ENCODE measurements around the gene UGT1A6. TPM values are rescaled to one million over a fixed set of nuclear protein-coding genes. Genes with fewer than 3 reads are reported as not detected.

Gene UGT1A6
- total and polyA plus RNA-seq, 8 donors: 0.05 to 0.69 TPM; not detected in 6

DNA sequence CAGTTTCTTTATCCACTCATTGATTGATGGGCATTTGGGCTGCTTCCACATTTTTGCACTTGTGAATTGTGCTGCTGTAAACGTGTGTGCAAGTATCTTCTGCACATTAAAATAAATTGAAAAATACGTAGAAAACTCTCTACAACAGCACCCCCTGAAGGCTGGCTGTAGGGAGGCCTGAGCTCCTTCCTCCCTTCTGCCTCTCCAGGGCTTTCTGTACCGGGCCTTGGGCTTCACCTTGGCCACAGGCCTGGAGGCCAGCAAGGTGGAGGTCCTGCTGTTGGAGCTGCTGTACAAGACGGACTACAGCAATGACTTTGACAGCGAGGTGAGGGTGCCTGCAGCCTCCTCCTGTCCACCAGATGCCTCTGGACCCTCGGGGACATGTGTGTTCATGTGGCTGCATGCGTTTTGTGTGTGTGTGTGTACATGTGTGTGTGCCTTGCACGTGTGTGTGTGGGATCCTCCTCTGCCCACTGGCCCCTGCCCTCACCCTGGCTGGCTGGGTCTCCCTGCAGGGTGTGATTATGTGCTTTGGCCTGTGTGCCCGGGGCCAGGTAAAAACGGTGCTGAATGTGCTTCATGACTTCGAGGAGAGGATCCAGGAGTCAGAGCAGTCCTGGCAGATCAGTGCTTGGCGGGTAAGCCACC lies 114.7 kb downstream of the UGT1A6 start:
- Histone ChIP-seq H3K9me3 (no peaks in the 10 kb centered on the region), H3K36me3 (no peaks in the 10 kb centered on the region), H3K27me3 (no peaks in the 10 kb centered on the region), H3K27ac (no peak overlapping the region), H3K4me3 (no peak overlapping the region), H3K4me1 (no peaks in the 10 kb centered on the region)
- WGBS, 2 donors: 55 to 62% methylated on average over 12 of the region's 12 CpGs
- no peak for FAIRE-seq
- intact Hi-C loops (cut with DNase I): no loop called here
- peak in 3 of 6 donors; percentile 2 to 39 (median 29) for DNase-seq
- no peak for ATAC-seq
- TF ChIP-seq, protein P1, sequence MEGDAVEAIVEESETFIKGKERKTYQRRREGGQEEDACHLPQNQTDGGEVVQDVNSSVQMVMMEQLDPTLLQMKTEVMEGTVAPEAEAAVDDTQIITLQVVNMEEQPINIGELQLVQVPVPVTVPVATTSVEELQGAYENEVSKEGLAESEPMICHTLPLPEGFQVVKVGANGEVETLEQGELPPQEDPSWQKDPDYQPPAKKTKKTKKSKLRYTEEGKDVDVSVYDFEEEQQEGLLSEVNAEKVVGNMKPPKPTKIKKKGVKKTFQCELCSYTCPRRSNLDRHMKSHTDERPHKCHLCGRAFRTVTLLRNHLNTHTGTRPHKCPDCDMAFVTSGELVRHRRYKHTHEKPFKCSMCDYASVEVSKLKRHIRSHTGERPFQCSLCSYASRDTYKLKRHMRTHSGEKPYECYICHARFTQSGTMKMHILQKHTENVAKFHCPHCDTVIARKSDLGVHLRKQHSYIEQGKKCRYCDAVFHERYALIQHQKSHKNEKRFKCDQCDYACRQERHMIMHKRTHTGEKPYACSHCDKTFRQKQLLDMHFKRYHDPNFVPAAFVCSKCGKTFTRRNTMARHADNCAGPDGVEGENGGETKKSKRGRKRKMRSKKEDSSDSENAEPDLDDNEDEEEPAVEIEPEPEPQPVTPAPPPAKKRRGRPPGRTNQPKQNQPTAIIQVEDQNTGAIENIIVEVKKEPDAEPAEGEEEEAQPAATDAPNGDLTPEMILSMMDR (IDR thresholded peaks at IDR 0.05): no peak

DNA sequence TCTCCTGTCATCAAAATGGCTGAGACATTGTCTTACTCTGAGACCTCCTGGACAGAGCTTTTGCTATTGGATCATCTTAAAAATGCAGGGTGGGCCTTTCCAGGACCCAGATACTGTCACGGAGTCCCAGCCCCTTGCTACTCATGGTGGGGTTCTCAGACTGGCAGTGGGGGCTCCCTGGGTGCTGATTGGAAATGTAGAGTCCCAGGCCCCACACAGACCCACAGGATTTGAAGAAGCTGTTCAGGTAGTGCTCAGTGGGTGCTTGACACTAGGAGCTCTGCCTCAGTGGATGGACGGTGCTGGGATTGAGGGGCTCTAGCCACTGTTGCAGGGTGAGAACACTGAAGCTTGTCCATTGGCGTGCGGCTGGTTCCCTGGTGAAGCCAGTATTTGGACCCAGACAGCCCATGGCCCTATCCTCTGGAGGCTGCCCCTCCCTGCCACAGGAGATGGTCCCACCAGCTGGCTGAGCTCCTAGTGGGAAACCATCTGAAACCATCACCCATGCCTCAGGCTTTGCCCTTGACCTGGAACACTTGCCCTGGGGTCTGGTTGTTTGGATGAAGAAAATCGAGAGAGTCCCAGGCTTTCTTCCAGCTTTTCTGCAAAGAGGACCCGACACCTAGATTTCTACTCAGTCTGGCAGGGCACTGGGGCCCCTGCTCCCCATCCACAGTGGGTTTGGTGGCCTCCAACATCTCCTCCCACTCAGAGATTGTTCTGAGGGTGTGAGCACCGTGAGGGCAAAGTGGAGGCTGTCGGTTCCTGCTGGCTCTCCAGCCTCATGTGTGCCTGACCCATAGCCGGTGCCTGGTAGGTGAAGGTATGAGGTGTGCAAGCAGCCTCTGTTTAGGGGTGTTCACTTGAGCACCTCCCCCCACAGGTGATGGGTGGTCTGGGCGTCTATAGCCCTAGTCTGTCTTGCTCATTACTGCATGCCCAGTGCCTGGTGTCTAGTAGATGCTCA lies 115.6 kb downstream of the UGT1A6 start:
- Histone ChIP-seq H3K4me1 (no peaks in the 10 kb centered on the region), H3K27ac (no peak overlapping the region), H3K36me3 (no peaks in the 10 kb centered on the region), H3K9me3 (no peaks in the 10 kb centered on the region), H3K4me3 (no peak overlapping the region), H3K27me3 (no peaks in the 10 kb centered on the region)
- peak in 4 of 6 donors; percentile 3 to 21 (median 12) for DNase-seq
- no peak for ATAC-seq
- FAIRE-seq: no peak
- intact Hi-C loops (cut with DNase I): no loop called here
- TF ChIP-seq, protein P1 (IDR thresholded peaks at IDR 0.05): no peak
- WGBS, 2 donors: 61 to 74% methylated on average over 10 of the region's 10 CpGs

DNA sequence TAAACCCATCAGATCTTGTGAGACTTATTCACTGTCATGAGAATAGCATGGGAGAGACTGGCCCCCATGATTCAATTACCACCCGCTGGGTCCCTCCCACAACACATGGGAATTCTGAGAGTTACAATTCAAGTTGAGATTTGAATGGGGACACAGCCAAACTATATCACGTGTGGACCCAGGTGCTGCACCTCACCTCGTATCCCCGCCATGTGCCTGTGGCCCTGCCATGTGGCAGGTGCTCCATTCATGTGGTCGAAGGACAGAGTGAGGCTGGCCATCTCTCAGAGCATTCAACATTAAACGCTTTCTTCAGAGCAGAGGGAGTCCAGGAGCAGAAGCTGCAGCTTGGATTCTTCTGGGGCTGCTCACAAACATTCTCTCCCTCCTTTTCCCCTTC lies 117.7 kb downstream of the UGT1A6 start:
- TF ChIP-seq, protein P1 (IDR thresholded peaks at IDR 0.05): no peak
- ATAC-seq (no peak), FAIRE-seq (no peak), DNase-seq (peak in 1 of 6 donors; percentile 17)
- H3K4me1 ChIP-seq: no peaks in the 10 kb centered on the region
- intact Hi-C loops (cut with DNase I): no loop called here
- no peaks in the 10 kb centered on the region for H3K36me3 ChIP-seq
- H3K27me3 ChIP-seq: no peaks in the 10 kb centered on the region
- no peak overlapping the region for H3K27ac ChIP-seq
- H3K4me3 ChIP-seq: no peak overlapping the region
- 73 to 82% methylated on average over 6 of the region's 6 CpGs for WGBS, 2 donors
- no peaks in the 10 kb centered on the region for H3K9me3 ChIP-seq

DNA sequence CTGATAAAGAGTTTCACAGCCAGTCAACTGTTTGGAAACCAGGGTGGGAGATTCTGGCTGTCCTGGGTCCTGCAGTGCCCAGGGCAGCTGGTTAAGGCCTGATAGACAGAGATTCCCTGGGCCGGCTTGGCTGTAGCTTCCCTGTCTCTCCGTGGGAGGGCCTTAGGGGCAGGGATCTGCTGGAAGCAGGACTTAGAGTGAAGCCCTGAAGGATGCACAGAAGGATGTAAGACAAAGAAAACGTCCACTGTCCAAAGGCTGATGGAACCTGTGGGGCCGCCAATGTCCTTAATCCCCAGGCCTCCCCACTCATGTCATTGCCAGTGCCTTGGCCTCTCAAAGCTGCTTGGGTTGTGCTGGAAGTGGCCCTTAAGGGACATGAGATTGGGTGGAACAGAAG lies 118.4 kb downstream of the UGT1A6 start:
- H3K4me1 ChIP-seq: no peaks in the 10 kb centered on the region
- H3K36me3 ChIP-seq: no peaks in the 10 kb centered on the region
- WGBS, 2 donors: 52 to 66% methylated on average over 4 of the region's 4 CpGs
- no peaks in the 10 kb centered on the region for H3K9me3 ChIP-seq
- intact Hi-C loops (cut with DNase I): no loop called here
- FAIRE-seq: no peak
- H3K27ac ChIP-seq: no peak overlapping the region
- H3K27me3 ChIP-seq: no peaks in the 10 kb centered on the region
- H3K4me3 ChIP-seq: no peak overlapping the region
- TF ChIP-seq, protein P1 (IDR thresholded peaks at IDR 0.05): no peak
- DNase-seq: peak in 3 of 6 donors; percentile 2 to 25 (median 5)
- no peak for ATAC-seq
